WTC11 (cell line): ENCODE measurements around the gene TYROBP.

Source experiments
- SP1 ChIP-seq: sonication (generic); formaldehyde crosslinking; conservative IDR thresholded peaks from 2 replicates; pipeline ENCODE4 v1.8.1; 2022; ENCODE audit warnings: missing genetic modification reagents
- TF ChIP-seq, protein P1 (sequence below): fragments of 200-600 bp; IDR thresholded peaks from 2 replicates; pipeline ENCODE4 v1.8.0; 2022; ENCODE audit warnings: antibody characterized with exemption
- TF ChIP-seq, protein P2 (sequence below): sonication (generic); formaldehyde crosslinking; IDR thresholded peaks from 2 replicates; pipeline ENCODE4 v1.8.0; 2022; ENCODE audit warnings: mild to moderate bottlenecking, missing genetic modification reagents

DNA sequence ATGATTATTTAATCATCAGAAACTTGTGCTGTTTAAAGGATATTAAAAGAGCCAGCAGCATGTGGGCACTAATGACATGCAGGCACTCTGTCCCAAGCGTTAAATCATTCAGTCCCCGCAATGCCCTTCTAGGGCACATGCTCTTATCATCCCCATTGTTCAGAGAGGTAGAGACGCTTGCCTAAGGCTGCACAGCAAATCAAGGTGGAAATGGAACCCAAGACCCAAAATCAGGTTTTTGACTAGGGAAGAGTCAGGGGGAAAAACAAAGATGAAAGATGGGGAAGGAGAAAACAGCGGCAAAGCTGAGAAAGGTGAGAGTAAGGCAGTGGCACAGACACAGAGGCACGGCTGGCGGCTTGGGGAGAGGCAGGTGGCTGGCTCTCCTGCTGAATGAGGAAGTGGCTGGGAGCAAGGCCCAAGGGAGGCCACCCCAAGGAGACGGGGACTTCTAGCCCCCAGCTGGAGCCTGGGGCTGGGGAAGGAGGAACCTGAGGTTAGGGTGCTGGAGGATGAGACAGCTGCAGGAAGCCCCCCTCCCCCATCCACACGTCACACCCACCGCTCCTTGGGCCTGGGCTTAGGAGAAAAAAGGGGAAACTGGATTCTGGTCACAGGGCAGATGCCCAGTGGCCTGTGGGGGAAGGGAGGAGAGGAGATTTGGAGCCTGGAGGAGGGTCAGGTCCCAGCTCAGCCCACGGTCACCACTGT, 1.0 kb upstream of the TYROBP start:
- TF ChIP-seq, protein P1, sequence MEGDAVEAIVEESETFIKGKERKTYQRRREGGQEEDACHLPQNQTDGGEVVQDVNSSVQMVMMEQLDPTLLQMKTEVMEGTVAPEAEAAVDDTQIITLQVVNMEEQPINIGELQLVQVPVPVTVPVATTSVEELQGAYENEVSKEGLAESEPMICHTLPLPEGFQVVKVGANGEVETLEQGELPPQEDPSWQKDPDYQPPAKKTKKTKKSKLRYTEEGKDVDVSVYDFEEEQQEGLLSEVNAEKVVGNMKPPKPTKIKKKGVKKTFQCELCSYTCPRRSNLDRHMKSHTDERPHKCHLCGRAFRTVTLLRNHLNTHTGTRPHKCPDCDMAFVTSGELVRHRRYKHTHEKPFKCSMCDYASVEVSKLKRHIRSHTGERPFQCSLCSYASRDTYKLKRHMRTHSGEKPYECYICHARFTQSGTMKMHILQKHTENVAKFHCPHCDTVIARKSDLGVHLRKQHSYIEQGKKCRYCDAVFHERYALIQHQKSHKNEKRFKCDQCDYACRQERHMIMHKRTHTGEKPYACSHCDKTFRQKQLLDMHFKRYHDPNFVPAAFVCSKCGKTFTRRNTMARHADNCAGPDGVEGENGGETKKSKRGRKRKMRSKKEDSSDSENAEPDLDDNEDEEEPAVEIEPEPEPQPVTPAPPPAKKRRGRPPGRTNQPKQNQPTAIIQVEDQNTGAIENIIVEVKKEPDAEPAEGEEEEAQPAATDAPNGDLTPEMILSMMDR, result no peak
- TF ChIP-seq, protein P2, sequence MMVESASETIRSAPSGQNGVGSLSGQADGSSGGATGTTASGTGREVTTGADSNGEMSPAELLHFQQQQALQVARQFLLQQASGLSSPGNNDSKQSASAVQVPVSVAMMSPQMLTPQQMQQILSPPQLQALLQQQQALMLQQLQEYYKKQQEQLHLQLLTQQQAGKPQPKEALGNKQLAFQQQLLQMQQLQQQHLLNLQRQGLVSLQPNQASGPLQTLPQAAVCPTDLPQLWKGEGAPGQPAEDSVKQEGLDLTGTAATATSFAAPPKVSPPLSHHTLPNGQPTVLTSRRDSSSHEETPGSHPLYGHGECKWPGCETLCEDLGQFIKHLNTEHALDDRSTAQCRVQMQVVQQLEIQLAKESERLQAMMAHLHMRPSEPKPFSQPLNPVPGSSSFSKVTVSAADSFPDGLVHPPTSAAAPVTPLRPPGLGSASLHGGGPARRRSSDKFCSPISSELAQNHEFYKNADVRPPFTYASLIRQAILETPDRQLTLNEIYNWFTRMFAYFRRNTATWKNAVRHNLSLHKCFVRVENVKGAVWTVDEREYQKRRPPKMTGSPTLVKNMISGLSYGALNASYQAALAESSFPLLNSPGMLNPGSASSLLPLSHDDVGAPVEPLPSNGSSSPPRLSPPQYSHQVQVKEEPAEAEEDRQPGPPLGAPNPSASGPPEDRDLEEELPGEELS (CRISPR knock-in tag), result no peak
- TF ChIP-seq SP1, result no peak
